ENCODE measurements around the gene CEP120.
"Not testable (repeated sequence)": the region's sequence is repeated elsewhere in the genome, so short reads cannot be mapped to it uniquely, and the experiment has no call there.

Gene CEP120

DNA sequence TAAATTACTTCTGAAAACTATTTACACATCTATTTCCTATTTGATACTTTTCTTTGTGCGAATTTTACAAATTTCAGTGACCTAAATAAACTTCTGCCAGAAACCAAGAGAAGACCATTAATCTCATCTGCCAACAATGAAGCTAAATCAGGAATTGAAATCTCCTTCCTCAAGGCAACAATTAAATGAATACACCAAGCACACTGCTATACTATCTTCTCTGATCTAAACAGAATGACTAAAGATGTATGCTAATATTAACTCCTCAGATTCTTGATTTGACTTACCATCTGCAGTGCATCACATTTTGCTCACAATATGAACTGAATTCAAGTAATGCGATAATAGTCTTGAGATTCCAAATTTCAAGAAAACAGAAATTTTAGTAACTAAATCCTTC, 82.3 kb downstream of the CEP120 start:
- no peak for DNase-seq
- intact Hi-C loops (cut with DNase I), result loop anchor here (10.0 kb wide), 1 partner anchor 836 kb away; no protein-coding TSS in a partner anchor

GRCh38 chr5:123308377-123308776, 114.8 kb downstream of the CEP120 start:
- DNase-seq; intact Hi-C loops (cut with DNase I): not testable (repeated sequence)

GRCh38 chr5:123305751-123306150, 117.5 kb downstream of the CEP120 start:
- no peak for DNase-seq
- intact Hi-C loops (cut with DNase I), result no loop called here

- no peak for DNase-seq
- intact Hi-C loops (cut with DNase I), result no loop called here
Measured at GRCh38 chr5:123304777-123305316, 118.4 kb downstream of the CEP120 start.

- intact Hi-C loops (cut with DNase I), result no loop called here
- DNase-seq, result no peak
Measured at GRCh38 chr5:123303802-123304201, 119.4 kb downstream of the CEP120 start.

DNA sequence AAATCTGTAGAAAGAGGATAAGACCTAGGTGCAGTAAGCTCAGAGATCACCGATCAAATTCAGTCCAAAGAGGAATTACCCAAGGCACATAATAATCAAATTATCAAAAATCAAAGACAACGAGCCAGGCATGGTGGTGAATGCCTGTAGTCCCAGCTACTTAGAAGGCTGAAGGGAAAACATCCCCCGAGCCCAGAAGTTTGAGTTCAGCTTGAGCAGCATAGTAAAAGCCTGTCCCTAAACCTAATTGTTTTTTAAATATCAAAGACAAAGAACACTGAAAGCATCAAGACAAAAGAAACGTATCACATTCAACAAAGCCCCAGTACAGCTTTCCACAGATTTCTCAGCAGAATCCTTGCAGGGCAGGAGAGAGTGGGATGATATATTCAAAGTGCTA, 122.9 kb downstream of the CEP120 start:
- DNase-seq, result no peak
- intact Hi-C loops (cut with DNase I), result no loop called here

GRCh38 chr5:123299136-123299535, 124.1 kb downstream of the CEP120 start:
- intact Hi-C loops (cut with DNase I), result no loop called here
- no peak for DNase-seq

DNA sequence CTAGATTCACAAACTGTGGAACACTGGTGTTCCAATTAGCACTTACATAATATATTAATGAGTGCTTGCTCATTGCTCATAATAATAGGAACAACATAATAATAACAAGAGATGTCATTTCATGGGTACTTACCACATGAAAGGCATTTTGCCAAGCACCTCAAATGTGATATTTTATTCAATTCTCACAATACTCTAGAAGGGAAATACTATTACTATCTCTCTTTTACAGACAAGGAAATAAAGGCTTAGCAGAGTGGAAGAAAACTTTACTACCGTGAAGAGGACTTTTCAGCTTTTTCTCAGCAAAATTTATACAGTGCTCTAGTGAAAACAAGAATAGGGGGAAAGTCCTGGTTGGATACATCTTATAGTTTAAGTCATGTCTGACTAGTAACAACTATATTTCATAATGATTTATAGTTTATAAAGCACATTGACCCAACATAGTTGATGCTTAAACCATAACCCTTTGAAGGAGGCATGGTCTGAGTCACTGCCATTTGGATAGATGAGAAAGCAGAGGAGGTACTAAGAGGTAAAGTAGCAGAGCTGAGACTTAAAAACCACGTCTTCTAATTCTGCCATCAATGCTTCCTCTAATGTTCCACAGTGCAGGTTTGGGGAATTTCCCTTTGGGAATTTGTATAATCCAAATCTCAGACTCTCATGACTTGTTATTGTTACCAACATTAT, 124.7 kb downstream of the CEP120 start:
- intact Hi-C loops (cut with DNase I), result no loop called here
- DNase-seq, result no peak

GRCh38 chr5:123297866-123298265, 125.3 kb downstream of the CEP120 start:
- intact Hi-C loops (cut with DNase I), result no loop called here
- DNase-seq, result no peak

DNA sequence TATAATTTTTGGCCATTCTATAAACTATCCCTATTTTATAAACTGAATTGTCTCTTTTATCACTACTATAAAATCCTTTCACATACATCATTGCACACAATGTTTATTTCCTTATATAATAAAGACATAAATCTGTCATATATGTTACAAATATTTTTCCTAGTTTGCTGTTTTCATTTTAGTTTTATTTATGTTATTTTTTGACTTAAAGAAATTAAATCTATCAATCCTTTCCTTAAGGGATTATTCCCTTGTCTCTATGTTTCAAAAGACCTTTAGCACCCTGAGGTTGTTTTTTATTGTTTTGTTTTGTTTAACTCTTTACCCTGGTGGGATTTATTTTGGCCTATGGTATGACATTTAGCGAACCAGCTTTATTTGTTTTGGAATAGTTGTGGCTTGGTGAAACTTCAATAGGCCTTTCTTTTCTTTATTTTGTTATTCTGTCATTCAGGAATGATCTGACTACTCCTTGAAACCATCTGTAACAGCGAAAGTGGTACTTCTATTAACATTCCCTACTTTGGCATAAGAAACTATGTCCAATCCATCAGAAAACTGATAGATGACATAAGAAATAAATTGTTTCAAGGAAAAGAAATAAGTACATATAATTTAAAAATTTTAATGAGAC, 125.9 kb downstream of the CEP120 start:
- DNase-seq, result no peak
- intact Hi-C loops (cut with DNase I), result no loop called here
